Endodermal cell (in vitro differentiated cells): ENCODE data around the gene C3orf20. TPM values are rescaled to one million over a fixed set of nuclear protein-coding genes. Genes with fewer than 3 reads are reported as not detected.

Experiments
- DNase-seq: peaks from one replicate; pipeline ENCODE4 v3.0.0-alpha.2; 2017
- H3K27ac ChIP-seq: 2 replicates; pipeline ENCODE4 v1.5.1; 2013; ENCODE audit warnings: mild to moderate bottlenecking, low read depth, low read length, moderate library complexity
- H3K27me3 ChIP-seq: 2 replicates; pipeline ENCODE4 v1.6.1; 2013; ENCODE audit warnings: mild to moderate bottlenecking, low read length, moderate library complexity; ENCODE audit not compliant: insufficient read depth, control insufficient read depth, poor library complexity, severe bottlenecking
- H3K36me3 ChIP-seq: 2 replicates; pipeline ENCODE4 v1.7.0; 2013; ENCODE audit warnings: mild to moderate bottlenecking, low read length, moderate library complexity; ENCODE audit not compliant: control insufficient read depth, insufficient read depth
- H3K4me1 ChIP-seq: one replicate; pipeline ENCODE4 v1.7.0; 2013; ENCODE audit warnings: low read length; ENCODE audit not compliant: control insufficient read depth, insufficient read depth
- H3K4me3 ChIP-seq: 2 replicates; pipeline ENCODE4 v1.5.1; 2013; ENCODE audit warnings: mild to moderate bottlenecking, low read length, moderate library complexity
- H3K9ac ChIP-seq: 2 replicates; pipeline ENCODE4 v1.6.1; 2013; ENCODE audit warnings: mild to moderate bottlenecking, low read length, moderate library complexity; ENCODE audit not compliant: poor library complexity, severe bottlenecking; ENCODE audit errors: extremely low read depth
- H3K9me3 ChIP-seq: 2 replicates; pipeline ENCODE4 v1.6.1; 2013; ENCODE audit warnings: mild to moderate bottlenecking, low read length, moderate library complexity; ENCODE audit not compliant: control insufficient read depth
- H3K27ac Mint-ChIP-seq: 2 replicates; pipeline ENCODE4 v1.8.0; 2020; ENCODE audit warnings: mixed read lengths
- H3K27me3 Mint-ChIP-seq: 2 replicates; pipeline ENCODE4 v1.8.0; 2021; ENCODE audit warnings: mild to moderate bottlenecking, mixed read lengths; ENCODE audit not compliant: insufficient read depth
- H3K36me3 Mint-ChIP-seq: 2 replicates; pipeline ENCODE4 v1.8.0; 2020; ENCODE audit warnings: low read depth, mixed read lengths
- H3K4me1 Mint-ChIP-seq: 2 replicates; pipeline ENCODE4 v1.8.0; 2020; ENCODE audit warnings: mixed read lengths
- H3K4me3 Mint-ChIP-seq: 2 replicates; pipeline ENCODE4 v1.8.0; 2020; ENCODE audit warnings: mild to moderate bottlenecking, moderate library complexity, mixed read lengths
- H3K9me3 Mint-ChIP-seq: 2 replicates; pipeline ENCODE4 v1.8.0; 2020; ENCODE audit warnings: mild to moderate bottlenecking, mixed read lengths
- WGBS, 2 experiments: methylation state at CpG; one replicate each; pipeline versions ENCODE4 v1.1.5 to v1.1.7; 2013; ENCODE audit warnings: missing lambda C conversion rate in 2 of 2, mixed read lengths in 1 of 2; ENCODE audit not compliant: insufficient coverage in 1 of 2, insufficient read length in 1 of 2; 5-methylcytosine and 5-hydroxymethylcytosine counted together
- total RNA-seq, 2 donors: library from RNA; stranded (reverse); fragmentation: NEBNext Ultra II Directional in 1 of 2; extraction: Animal tissue kit (Norgen Biotek cat#: 25700) in 1 of 2; gene quantifications; 2 replicates in 1 of 2; 3 replicates in 1 of 2; pipeline ENCODE4 v1.2.1, GENCODE V29; 2021
- TF ChIP-seq, protein P1 (sequence below): fragments of 200-600 bp; sonication (generic); conservative IDR thresholded peaks from 2 replicates; pipeline ENCODE4 v1.5.0; 2021; ENCODE audit warnings: antibody characterized with exemption, mild to moderate bottlenecking

C3orf20 gene
- total RNA-seq, 2 donors from 2014 or later: not detected

- Mint-ChIP-seq H3K4me1 (no peaks in the 10 kb centered on the region), H3K27ac (no peak overlapping the region), H3K27me3 (peaks cover 6% of the 10 kb centered on the region), H3K4me3 (no peak overlapping the region), H3K9me3 (no peaks in the 10 kb centered on the region), H3K36me3 (no peaks in the 10 kb centered on the region)
- 75 to 91% methylated on average over 2 to 3 of the region's 3 CpGs for WGBS, 2 experiments
- Histone ChIP-seq H3K27ac (no peak overlapping the region), H3K27me3 (no peaks in the 10 kb centered on the region), H3K9ac (no peak overlapping the region), H3K4me3 (no peak overlapping the region), H3K4me1 (no peaks in the 10 kb centered on the region), H3K9me3 (no peaks in the 10 kb centered on the region), H3K36me3 (no peaks in the 10 kb centered on the region)
- TF ChIP-seq, protein P1, sequence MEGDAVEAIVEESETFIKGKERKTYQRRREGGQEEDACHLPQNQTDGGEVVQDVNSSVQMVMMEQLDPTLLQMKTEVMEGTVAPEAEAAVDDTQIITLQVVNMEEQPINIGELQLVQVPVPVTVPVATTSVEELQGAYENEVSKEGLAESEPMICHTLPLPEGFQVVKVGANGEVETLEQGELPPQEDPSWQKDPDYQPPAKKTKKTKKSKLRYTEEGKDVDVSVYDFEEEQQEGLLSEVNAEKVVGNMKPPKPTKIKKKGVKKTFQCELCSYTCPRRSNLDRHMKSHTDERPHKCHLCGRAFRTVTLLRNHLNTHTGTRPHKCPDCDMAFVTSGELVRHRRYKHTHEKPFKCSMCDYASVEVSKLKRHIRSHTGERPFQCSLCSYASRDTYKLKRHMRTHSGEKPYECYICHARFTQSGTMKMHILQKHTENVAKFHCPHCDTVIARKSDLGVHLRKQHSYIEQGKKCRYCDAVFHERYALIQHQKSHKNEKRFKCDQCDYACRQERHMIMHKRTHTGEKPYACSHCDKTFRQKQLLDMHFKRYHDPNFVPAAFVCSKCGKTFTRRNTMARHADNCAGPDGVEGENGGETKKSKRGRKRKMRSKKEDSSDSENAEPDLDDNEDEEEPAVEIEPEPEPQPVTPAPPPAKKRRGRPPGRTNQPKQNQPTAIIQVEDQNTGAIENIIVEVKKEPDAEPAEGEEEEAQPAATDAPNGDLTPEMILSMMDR: no peak
- DNase-seq: no peak
These were observed 28.9 kb downstream of the C3orf20 start for GRCh38 chr3:14703791-14704190.

GRCh38 chr3:14706096-14706495 is 31.2 kb downstream of the C3orf20 start:
- H3K27ac Mint-ChIP-seq: no peak overlapping the region
- H3K9ac ChIP-seq: no peak overlapping the region
- TF ChIP-seq, protein P1: no peak
- no peak overlapping the region for H3K4me3 Mint-ChIP-seq
- H3K36me3 Mint-ChIP-seq: no peaks in the 10 kb centered on the region
- H3K27me3 Mint-ChIP-seq: peaks cover 6% of the 10 kb centered on the region
- no peak overlapping the region for H3K4me3 ChIP-seq
- H3K4me1 Mint-ChIP-seq: no peaks in the 10 kb centered on the region
- H3K27ac ChIP-seq: no peak overlapping the region
- H3K4me1 ChIP-seq: no peaks in the 10 kb centered on the region
- no peaks in the 10 kb centered on the region for H3K9me3 ChIP-seq
- no peaks in the 10 kb centered on the region for H3K27me3 ChIP-seq
- no peaks in the 10 kb centered on the region for H3K9me3 Mint-ChIP-seq
- 88 to 93% methylated on average over 3 to 5 of the region's 5 CpGs for WGBS, 2 experiments
- DNase-seq: no peak
- H3K36me3 ChIP-seq: no peaks in the 10 kb centered on the region

DNA sequence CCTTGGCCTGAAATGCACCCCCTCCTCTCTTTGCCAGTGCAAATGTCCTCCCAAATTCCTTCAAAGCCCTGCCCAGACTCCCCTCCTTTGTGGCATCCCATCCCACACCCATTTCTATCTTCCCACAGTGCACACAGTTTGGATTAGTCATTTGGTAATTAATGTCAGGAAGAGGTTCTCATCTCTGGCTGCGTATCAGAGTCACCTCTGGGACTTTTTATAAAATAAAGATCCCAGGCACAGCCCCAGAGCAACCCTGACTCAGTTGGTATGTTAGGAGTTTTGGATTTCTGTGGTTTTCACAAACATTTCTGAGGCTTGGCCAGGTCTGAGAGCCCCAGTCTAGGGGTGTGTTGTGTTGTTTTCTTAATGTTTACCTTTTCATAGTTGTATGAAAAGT is 41.6 kb downstream of the C3orf20 start:
- no peak overlapping the region for H3K27ac Mint-ChIP-seq
- no peaks in the 10 kb centered on the region for H3K4me1 Mint-ChIP-seq
- H3K9ac ChIP-seq: no peak overlapping the region
- H3K9me3 Mint-ChIP-seq: no peaks in the 10 kb centered on the region
- H3K36me3 ChIP-seq: no peaks in the 10 kb centered on the region
- H3K4me3 Mint-ChIP-seq: no peak overlapping the region
- no peaks in the 10 kb centered on the region for H3K4me1 ChIP-seq
- 88% methylated on average over 1 of the region's 1 CpG; no CpG with 5 or more reads in 1 of the 2 experiments for WGBS, 2 experiments
- TF ChIP-seq, protein P1: no peak
- DNase-seq: no peak
- H3K27me3 ChIP-seq: peaks cover 32% of the 10 kb centered on the region
- peaks cover 27% of the 10 kb centered on the region for H3K27me3 Mint-ChIP-seq
- H3K4me3 ChIP-seq: no peak overlapping the region
- H3K9me3 ChIP-seq: no peaks in the 10 kb centered on the region
- no peak overlapping the region for H3K27ac ChIP-seq
- H3K36me3 Mint-ChIP-seq: no peaks in the 10 kb centered on the region
